ENCODE results near the gene SDHB.

- TF ChIP-seq REST (IDR thresholded peaks at IDR 0.05; ENCODE audit: insufficient replicate concordance, low read depth) (no peak), CTCF (IDR thresholded peaks at IDR 0.05; ENCODE audit: insufficient read depth, low read length) (no peak), GABPA (IDR thresholded peaks at IDR 0.05; ENCODE audit: low read depth) (no peak)
Measured at GRCh38 chr1:17016317-17016661, 37.5 kb downstream of the SDHB start.

Measured in HL-60 (cell line).